NCI-H187 (cell line): ENCODE results near the gene SP110.

Experiments used
- DNase-seq, 2 experiments: peaks; one replicate each; lab custom pipeline; 2025; lab: John Stamatoyannopoulos, UW

SP110 gene

DNA sequence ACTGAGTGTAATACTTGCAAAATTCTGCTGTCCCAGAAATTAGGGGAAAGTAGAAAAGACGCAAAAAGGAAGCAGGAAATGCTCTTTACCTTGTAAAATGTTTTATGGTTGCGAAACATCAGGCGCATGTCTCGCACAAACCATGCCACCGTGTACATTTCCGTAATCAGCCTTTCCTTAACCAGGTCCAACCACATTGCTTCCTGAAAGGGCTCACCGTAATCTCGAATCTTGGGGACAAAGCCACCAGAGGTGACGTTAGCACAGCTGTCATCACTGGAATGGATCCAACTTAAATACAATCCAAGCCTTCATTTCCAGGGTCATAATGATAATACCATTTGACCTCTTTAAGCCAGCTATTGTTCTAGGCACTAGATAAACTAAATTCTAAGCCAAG, 49.3 kb downstream of the SP110 start:
- no peak for DNase-seq

DNA sequence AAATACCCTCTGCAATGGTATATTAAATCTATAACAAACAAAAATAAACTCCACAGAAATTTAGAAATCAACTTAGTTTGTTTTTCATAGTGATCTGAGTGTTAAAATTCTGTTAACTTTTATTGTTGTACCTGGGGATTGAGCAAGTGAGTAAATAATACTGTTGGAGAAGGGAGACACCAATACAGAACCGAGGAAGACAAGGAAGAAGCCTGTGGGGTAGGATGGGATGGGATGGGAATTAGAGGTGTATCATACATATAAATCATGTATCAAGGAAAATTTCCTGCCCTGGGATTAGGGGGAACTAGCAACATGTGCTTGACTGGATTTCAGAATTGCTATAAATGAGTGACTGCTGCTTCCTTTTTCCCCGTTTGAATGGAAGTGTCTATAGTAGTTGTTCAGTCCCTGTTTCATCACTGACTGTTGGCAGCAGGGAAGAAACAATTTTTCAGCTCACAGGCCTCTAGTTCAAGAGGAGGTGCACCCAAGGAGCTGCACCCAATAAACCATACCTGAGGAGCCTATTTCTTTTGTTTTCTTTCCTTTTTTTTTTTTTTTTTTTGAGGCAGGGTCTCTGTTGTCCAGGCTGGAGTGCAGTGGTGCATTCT, 53.1 kb downstream of the SP110 start:
- DNase-seq: no peak

DNA sequence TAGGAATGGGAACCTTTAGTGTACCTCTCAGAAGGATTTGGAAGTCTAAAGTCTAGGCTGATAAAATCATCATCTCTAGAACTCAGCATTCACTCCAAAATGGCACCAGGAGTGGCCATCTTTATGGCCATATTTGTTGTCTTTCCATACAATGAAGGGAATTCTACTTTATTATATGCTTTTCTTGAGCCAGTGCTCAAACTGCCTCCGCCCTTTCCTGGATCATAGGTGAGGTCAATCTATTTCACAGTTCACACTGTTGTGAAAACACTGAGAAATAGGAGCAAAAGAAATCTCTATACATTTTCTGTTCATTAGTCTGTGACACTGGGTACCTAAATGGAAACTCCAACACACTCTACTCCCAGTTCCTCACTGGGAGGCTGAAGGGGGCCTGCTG, 55.6 kb downstream of the SP110 start:
- DNase-seq: no peak

DNA sequence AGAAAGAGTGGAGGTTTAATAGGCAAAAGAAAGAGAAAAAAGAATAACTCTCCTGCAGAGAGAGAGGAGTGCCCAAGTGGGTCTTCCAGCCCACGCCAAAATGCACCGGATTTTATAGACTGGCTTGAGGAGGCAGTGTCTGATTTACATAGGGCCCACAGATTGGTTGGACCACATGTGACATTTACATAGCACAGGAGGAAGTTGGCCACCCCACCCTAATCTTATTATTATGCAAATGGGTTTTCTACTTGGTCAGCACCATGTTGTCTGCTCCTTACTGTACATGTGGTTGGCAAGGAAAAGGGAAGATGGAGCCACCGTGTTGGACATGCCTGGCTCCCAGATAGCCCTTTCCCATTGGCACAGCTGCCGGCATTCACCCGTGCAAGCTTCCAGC, 56.8 kb downstream of the SP110 start:
- no peak for DNase-seq

DNA sequence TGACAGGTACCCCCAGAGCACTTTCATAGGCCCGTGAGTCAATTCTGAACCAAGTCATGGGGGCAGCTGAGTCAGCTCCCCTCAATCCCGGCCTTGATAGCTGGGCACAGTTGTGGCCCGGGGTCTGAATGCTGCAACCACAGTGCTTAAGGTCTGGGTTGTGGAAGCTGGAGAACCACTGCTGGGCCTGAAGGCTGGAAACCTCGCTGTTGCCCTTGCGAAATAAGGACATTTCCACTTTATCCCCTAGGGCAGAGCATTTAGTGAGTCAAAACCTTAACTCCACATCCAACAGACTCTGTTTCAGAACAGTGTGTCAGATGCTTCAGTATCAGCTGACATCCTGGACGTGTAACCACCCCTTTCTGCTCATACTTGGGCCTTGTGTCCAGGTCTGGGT, 58.6 kb downstream of the SP110 start:
- no peak for DNase-seq

DNA sequence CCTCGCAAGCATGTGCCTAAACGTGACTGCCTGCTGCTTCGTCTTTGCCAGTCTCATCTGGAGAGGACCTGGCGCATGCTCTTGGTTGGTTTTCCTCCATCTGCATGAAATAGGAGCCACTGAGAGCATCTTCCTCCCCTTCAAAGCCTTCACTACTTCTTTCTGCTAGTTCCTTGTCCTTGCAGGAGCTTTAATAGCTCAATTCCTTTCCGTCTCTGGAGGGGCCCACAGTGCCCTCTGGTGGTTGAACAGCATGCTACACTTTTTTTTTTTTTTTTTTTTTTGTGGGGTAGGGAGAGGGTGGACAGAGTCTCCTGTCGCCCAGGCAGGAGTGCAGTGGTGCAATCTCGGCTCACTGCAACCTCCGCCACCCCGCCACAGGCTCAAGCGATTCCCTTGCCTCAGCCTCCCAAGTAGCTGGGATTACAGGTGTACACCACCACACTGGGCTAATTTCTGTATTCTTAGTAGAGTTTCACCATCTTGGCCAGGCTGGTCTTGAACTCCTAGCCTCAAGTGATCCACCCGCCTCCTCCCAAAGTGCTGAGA, 59.6 kb downstream of the SP110 start:
- DNase-seq: peak; percentile 10 to 16

DNA sequence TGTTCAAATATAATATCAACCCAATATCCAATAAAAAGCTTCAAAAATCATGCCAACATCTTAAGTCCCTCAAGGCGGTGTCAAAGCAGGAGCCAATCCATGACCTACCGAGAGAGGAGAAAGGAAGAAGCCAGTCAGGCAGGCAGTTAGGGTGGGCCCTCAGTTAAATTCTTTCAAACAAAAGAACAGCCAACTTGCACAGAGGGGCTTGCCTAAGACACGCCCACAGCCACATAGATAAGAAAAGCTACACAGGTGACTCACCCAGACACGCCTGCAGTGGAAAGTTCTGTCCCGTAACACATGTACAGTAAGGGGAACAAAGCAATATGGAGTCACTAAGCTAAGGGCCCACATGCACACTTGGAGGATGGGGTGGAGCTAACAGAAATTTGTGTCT, 61.3 kb downstream of the SP110 start:
- no peak for DNase-seq

DNA sequence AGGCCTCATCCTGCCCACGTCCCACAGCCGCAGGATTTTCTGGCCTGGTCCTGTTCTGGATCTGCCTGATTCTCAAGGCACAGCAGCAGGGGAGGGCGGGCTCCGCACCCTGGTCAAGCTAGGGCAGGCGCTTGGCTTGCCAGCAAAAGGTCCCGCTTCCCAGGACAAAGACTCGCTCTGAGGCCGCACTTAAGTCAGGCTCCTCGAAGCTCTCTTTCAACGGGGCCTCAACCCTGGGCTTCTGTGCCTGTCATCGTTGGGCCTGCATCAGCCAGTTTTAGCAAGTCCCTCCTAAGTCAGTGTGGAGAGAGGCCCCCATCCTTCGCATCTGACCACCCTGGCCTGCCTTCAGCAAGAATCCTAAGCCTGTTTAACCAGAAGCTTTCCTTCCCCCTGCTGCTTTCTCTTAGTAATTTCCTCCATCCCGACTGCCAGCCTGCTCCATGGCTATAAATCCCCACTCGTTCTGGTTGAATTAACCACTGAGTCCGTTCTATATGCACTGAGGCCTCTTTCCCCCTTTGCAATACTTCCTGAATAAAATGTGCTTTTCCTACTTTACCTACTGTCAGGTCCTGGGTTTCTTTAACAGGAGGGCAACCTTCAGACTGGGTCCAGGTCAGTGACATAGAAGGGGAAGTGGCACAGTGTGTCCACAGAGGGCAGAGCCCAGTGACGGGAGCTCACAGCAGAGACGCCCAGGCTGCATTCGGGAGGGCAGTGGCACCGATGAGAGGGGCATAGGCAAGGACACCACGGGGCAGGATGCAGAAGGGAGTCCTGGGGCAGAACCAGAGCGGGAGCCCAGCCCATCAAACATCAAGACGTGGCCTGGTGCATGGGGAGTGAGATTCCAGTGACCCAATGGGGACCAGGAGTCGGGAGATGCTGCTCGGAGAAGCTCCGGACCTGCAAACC, 62.7 kb downstream of the SP110 start:
- DNase-seq: no peak

DNA sequence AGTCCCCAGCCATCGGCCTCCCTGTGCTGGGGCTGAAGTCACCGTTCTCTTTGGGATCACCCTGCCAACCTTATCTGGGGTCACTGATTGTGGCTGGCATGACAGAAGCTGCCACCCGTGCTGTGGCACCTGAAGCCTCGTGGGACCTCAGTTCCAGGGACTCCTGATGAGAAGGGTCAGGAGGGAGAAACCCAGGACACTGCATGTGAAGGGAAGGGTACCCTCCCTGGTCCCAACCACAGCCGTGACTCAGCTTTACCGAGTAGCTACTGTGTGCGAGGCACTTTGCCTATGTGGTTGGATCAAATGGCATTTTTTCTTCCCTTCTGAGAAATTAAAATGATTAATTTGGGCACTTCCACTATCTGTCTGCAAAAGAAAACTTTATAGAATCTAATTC, 64.4 kb downstream of the SP110 start:
- no peak for DNase-seq

DNA sequence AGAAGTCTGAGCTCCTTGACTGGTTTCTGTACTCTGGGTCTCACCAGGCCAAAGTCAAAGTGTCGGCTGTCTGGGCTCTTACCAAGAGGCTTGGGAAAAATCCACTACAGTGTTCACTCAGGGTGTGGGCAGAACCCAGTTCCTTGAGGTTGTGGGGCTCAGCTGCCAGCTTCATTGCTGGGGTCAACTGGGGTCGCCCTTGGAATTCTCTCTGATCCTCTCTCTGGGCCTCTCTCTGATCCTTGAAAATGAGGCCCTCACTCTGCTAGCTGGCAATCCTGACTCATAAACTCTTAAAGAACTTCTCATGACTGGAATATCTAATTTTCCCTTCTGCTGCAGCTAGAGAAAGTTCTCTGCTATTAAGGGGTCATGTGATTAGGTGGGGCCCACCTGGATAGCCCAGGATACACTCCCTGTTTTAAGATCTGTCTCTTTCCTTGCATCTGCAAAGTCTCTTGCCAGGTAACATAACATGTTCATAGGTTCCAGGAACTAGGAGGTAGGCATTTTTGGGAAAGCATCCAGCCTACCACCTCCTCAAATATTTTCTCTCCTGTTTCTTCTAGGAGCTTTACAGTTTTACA, 66.3 kb downstream of the SP110 start:
- DNase-seq: no peak

DNA sequence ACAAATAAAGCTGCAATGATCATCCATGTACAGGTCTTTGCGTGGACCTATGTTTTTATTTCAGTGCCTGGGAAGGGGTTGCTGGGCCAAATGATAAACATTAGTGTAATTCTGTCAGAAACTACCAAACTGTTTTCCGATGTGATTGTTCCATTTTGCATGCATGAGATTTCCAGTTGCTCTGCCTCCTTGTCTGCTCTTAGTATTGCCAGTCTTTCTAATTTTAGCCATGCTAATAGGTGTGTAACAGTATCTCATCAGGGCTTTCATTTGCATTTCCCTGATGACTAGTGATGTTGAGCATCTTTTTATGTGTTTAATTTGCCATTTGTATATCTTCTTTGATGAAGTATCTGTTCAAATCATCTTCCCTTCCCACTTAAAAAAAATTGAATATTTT, 67.5 kb downstream of the SP110 start:
- DNase-seq: no peak

DNA sequence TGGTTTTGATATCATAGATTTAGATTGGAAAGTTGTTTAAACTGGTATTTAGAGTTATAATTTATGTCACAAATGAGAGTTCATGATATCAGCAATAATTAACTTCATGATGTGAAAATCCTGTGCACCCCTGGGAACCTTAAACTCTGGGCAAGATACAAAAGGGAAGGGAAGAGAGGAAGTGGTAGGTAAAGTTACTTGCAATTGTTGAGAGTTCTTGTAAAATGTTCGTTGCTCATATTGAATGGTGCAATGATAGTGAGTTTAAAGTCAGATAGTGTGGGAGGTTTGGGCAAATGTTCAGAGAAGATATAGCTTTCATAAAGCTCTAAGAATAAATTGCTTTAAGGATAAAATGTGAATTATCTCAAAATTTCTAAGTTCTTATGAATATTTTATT, 75.4 kb downstream of the SP110 start:
- DNase-seq: no peak

DNA sequence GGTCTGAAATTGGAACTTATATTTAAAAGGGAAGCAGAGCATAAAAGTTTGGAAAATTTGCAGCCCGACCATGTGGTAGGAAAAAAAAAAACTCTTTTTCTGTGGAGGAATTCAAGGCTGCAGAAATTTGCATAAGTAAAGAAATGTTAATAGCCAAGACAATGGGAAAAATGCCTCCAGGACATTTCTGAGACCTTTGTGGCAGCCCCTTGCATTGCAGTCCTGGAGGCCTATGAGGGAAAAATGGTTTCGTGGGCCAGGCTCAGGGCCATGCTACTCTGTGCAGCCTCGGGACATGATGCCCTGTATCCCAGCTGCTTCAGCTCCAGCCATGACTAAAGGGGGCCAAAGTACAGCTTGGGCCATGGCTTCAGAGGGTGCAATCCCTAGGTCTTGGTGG, 79.1 kb downstream of the SP110 start:
- no peak for DNase-seq

DNA sequence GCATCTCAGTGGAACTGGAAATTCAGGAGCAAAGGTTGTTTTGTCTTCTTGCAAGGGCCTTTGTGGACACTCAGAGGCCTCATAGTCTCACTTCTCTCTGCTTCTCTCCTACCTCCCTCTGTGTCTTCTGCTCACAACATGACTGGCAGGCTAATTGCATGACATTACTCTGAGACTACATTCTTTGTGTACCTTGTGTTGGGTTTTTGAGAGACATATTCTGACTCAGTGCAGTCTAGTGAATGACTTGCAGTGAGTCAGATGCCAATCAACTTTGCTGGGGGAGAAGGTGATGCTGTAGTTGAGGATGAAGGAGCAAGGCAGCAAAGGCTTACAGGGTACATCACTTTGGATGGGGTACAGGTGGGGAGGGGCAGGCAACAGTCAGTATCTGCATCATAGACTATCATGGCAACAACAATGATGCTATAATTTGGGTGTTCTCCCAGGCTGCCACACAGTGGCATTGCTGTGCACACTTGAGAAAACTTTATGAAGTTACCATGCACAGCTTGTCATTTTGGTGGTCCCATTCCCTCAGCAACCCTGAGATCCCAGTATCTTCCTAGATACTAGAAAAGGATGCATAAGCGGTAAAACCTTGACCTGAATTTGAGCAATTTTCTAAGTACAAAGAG, 81.8 kb downstream of the SP110 start:
- no peak for DNase-seq

DNA sequence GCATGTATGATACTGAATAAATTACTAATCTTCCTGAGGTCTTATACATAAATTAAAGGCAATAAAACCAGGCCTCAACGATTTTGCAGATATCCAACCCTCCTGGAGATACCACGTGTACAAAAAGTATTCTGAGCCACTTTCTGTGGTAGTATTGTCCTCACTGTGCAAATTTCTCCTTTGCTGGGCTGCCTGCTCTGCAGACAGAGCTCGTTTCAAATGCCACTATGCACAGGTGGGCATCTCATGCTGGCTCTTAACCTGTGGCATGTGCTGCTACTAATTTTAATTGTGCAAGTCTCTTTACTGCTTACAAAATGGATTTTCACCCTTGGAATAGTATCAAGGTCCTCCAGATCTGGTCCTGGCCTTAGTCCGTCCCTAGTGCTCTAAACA, 84.7 kb downstream of the SP110 start:
- no peak for DNase-seq

DNA sequence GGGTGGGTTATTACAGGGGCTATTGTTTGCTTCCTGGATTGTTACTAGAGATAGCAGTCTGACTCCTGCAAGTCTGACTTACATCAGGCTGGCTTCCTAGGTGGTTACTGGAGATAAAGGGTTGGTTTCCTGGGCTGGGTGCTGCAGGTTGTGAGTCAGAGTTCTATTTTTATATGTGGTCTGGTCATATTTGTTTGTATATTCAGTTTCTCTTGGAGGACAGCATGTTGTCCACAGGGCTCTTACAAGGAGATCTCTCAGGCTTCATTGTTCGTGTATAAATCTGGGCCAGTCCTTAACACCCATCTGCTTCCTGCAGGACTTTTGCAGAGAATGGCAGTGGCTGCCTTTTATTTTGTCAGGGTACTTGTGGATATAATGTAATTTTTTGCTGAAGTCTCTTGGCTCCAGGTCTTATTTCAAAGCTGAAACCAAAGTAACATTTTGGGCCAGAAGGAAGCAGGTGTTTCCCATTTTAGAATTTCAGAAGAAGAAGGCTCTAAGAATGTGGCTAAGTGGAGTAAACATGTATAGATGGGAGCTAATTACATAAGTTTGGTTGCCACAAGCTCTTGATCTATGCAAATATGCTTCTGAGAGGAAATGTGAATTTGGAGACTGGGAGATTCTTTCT, 85.2 kb downstream of the SP110 start:
- no peak for DNase-seq

DNA sequence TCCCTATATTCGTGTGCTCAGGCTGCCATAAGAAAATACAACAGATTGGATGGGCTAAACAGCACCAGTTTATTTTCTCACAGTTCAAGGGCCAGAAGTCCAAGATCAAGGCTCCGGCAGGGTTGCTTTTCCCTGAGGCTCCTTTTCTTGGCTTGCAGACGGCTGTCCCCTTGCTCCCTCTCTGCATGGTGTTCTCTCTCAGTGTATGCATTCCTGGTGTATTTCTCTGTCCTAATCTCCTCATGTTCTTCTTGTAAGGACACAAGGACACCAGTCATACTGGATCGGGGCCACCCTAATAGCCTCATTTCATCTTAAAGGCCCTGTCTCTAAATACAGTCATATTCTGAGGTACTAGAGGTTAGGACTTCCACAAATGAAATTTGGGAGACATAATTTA, 88.4 kb downstream of the SP110 start:
- no peak for DNase-seq

DNA sequence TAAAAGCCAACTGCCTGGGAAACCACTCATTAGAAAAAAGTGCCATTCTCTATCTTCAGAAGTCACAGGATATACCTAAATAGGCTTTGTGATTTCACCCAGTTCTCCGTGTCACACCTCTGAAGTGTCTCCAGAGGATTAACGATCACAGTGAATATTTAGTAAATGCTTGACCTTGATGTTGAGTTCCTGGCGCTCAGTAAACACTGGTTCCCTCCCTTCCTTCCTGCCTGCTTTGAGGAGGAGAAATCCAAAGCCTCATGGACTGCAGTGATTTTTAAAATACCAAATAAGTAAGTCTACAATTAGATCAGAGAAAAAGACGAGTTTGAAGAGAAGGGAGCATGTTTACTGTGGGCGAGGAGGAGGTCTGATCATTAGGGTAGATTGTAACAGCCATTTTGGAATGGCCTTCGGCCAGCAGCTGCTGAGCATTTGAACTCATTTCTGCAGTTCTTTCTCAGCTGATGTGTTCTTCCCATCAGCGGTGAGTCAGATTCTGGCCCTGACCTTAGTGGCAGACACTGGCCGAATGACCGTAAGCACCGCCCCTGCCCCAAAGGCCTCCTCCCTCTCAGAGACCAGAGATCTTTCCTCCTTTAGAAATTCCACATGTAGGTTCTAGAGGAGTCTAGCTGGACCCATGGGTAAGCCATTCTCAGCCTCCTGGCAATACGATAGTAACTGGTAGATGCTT, 89.0 kb downstream of the SP110 start:
- no peak for DNase-seq

DNA sequence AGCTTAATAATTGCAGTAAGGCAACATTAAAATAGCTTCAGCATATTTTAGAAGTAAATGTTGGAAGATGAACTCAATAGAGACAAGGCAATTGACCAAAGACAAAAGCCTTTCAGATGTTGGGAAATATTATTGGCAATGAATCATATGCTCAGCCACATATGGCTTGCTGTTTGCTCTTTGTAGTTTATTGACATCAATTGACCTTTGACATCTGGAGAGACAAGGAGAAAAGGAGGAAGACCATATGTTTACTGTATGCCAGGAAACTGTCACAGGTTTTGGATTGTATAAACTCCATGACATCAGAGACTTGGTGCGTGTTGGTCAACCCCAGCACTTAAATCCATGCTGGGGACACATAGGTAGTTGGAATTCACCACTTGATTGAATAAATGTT, 90.4 kb downstream of the SP110 start:
- DNase-seq: no peak

DNA sequence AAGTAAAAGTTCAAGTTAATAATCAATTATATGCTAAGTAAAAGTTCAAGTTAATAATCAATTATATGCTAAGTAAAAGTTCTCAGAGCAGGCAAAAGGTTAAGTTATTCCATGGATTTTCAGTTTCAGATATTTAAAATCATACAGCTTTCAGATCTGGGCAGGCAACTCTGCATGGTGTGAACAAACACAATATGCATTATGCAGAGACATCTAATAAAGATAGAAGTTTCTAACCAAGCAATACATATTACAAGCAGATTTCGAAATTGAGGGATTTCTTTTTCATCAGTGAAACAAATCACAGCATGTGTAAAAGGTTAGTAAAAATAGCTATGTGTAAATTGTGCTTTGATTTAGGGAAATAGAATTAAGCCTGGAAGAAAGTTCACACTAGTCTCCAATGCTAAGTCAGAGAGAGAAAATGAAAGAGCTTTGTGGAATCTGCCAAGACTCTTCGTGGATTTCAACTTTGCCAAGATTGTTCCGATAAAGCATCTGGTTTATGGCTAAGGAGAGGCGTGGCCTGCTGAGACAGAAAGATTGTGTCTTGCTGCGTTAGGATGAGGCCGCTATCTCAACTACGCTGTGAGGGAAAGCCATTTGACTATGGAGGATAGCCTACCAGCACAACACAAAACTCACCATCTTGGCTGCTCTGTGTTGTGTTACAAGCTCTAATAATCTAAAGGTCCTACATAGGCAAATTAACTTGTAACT, 91.0 kb downstream of the SP110 start:
- no peak for DNase-seq

DNA sequence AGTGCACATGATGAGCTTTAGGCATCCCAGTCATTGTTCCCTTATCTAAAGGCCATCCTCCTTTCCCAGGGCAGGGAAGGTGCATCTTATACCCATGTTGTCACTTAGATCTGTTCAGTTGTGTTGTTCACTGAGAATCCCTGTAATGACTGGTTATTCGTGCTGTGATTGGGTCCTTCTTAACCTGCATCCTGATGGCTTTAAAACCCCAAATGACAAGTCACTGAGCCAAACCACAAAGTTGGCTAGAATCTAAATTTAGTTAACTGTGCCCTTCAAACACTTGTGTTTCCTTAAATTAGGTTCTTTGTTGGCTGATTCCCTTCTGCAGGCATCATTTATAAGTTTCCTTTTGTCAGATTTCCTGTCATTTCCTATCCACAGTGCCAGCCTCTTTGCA, 92.6 kb downstream of the SP110 start:
- no peak for DNase-seq
